GM23338 (cell line): ENCODE data around the gene MERTK. TPM values are rescaled to one million over a fixed set of nuclear protein-coding genes. Genes with fewer than 3 reads are reported as not detected.

ENCODE experiments used
- ATAC-seq: fragments of 200-7000 bp; cut with Tn5 transposase; 3 replicates; pipeline ENCODE4 v1.9.1; 2020
- DNase-seq: peaks from one replicate; pipeline ENCODE4 v3.0.0-alpha.2; 2015; ENCODE audit warnings: low spot score
- H2AFZ ChIP-seq: fragments of 200-600 bp; sonication (generic); 2 replicates; pipeline ENCODE4 v1.8.0; 2016; ENCODE audit warnings: antibody characterized with exemption, mild to moderate bottlenecking, moderate library complexity
- H3F3A ChIP-seq: fragments of 200-600 bp; sonication (generic); replicated peaks from 2 replicates; pipeline ENCODE4 v1.8.0; 2017; ENCODE audit warnings: antibody characterized with exemption, mixed run types, low read depth
- H3K27ac ChIP-seq: fragments of 200-600 bp; sonication (generic); 2 replicates; pipeline ENCODE4 v1.6.1; 2016; ENCODE audit warnings: low read depth
- H3K27me3 ChIP-seq: fragments of 200-600 bp; sonication (generic); 2 replicates; pipeline ENCODE4 v1.8.0; 2016; ENCODE audit warnings: mild to moderate bottlenecking, mixed run types, moderate library complexity; ENCODE audit not compliant: insufficient read depth
- H3K36me3 ChIP-seq: fragments of 200-600 bp; sonication (generic); 2 replicates; pipeline ENCODE4 v1.8.0; 2016; ENCODE audit warnings: mild to moderate bottlenecking; ENCODE audit not compliant: insufficient read depth
- H3K4me1 ChIP-seq: fragments of 200-600 bp; sonication (generic); 2 replicates; pipeline ENCODE4 v1.8.0; 2016; ENCODE audit warnings: mild to moderate bottlenecking, moderate library complexity; ENCODE audit not compliant: insufficient read depth
- H3K4me2 ChIP-seq: fragments of 200-600 bp; sonication (generic); 2 replicates; pipeline ENCODE4 v1.7.1; 2017; ENCODE audit warnings: mixed run types
- H3K4me3 ChIP-seq: fragments of 200-600 bp; sonication (generic); 2 replicates; pipeline ENCODE4 v1.6.1; 2016; ENCODE audit warnings: mixed run types
- H3K79me2 ChIP-seq: fragments of 200-600 bp; sonication (generic); replicated peaks from 2 replicates; pipeline ENCODE4 v1.8.0; 2017; ENCODE audit warnings: mild to moderate bottlenecking; ENCODE audit not compliant: insufficient read depth
- H3K9me2 ChIP-seq: fragments of 200-600 bp; sonication (generic); 2 replicates; pipeline ENCODE4 v1.8.0; 2017; ENCODE audit not compliant: insufficient read depth
- H4K20me1 ChIP-seq: fragments of 200-600 bp; sonication (generic); replicated peaks from 2 replicates; pipeline ENCODE4 v1.8.0; 2017; ENCODE audit warnings: mild to moderate bottlenecking; ENCODE audit not compliant: insufficient read depth
- H3K27ac Mint-ChIP-seq: 2 replicates; pipeline ENCODE4 v1.8.0; 2020; ENCODE audit warnings: inconsistent platforms, mild to moderate bottlenecking, moderate library complexity, mixed read lengths
- H3K27me3 Mint-ChIP-seq: 3 replicates; pipeline ENCODE4 v1.8.0; 2022; ENCODE audit warnings: low read depth, mild to moderate bottlenecking, moderate library complexity, mixed read lengths, inconsistent platforms; ENCODE audit not compliant: insufficient read depth, poor library complexity
- H3K36me3 Mint-ChIP-seq: 3 replicates; pipeline ENCODE4 v1.8.0; 2021; ENCODE audit warnings: low read depth, mild to moderate bottlenecking, inconsistent platforms, moderate library complexity, mixed read lengths
- H3K4me1 Mint-ChIP-seq: 3 replicates; pipeline ENCODE4 v1.8.0; 2020; ENCODE audit warnings: mild to moderate bottlenecking, inconsistent platforms, mixed read lengths
- H3K4me3 Mint-ChIP-seq: 3 replicates; pipeline ENCODE4 v1.8.0; 2021; ENCODE audit warnings: moderate library complexity, mild to moderate bottlenecking, inconsistent platforms, mixed read lengths
- H3K9me3 Mint-ChIP-seq: 3 replicates; pipeline ENCODE4 v1.8.0; 2020; ENCODE audit warnings: moderate library complexity, mild to moderate bottlenecking, inconsistent platforms, mixed read lengths
- CREB1 ChIP-seq: fragments of 250-450 bp; sonication (Bioruptor Pico); IDR thresholded peaks from 2 replicates; pipeline ENCODE4 v1.5.0; 2020; ENCODE audit warnings: low read depth, mild to moderate bottlenecking, moderate library complexity
- ETS1 ChIP-seq: IDR thresholded peaks from 2 replicates; pipeline ENCODE4 v1.6.1; 2016; ENCODE audit warnings: antibody characterized with exemption
- EZH2 ChIP-seq: fragments of 200-600 bp; sonication (generic); IDR thresholded peaks from one replicate; pipeline ENCODE4 v1.8.0; 2017; ENCODE audit warnings: antibody characterized with exemption, mild to moderate bottlenecking, low read depth; ENCODE audit not compliant: unreplicated experiment
- EZH2phosphoT487 ChIP-seq: fragments of 200-600 bp; sonication (generic); IDR thresholded peaks from one replicate; pipeline ENCODE4 v1.8.1; 2018; ENCODE audit warnings: antibody characterized with exemption; ENCODE audit not compliant: unreplicated experiment
- JUNB ChIP-seq: IDR thresholded peaks from one replicate; pipeline ENCODE4 v1.6.1; 2016; ENCODE audit warnings: antibody characterized with exemption; ENCODE audit not compliant: unreplicated experiment
- POLR2AphosphoS5 ChIP-seq: IDR thresholded peaks from 2 replicates; pipeline ENCODE4 v1.6.1; 2016; ENCODE audit warnings: antibody characterized with exemption, low read depth
- REST ChIP-seq: IDR thresholded peaks from one replicate; pipeline ENCODE4 v1.6.1; 2018; ENCODE audit warnings: antibody characterized with exemption; ENCODE audit not compliant: unreplicated experiment
- STAT1 ChIP-seq: IDR thresholded peaks from one replicate; pipeline ENCODE4 v1.6.1; 2016; ENCODE audit warnings: antibody characterized with exemption; ENCODE audit not compliant: unreplicated experiment
- ZNF462 ChIP-seq: fragments of 250-450 bp; sonication (Bioruptor Pico); IDR thresholded peaks from 2 replicates; pipeline ENCODE4 v1.5.0; 2020; ENCODE audit warnings: mild to moderate bottlenecking, moderate library complexity
- polyA plus RNA-seq: library from polyadenylated mRNA; unstranded; fragments of >200 nt; fragmentation: Nextera tagmentation; extraction: Ambion mirVana; gene quantifications from 2 replicates; pipeline ENCODE4 v1.2.1, GENCODE V29; 2016
- total RNA-seq: library from RNA; depleted of rRNA; stranded (reverse); fragments of >200 nt; shearing (Covaris generic); gene quantifications from 2 replicates; pipeline ENCODE4 v1.2.3, GENCODE V29; 2014

MERTK gene
- total and polyA plus RNA-seq, 2 experiments from 2014 or later, result 3.0 to 9.0 TPM

- TF ChIP-seq STAT1 (no peak), ZNF462 (CRISPR knock-in tag) (no peak), JUNB (no peak), REST (no peak), POLR2AphosphoS5 (no peak), CREB1 (no peak), EZH2phosphoT487 (no peak), EZH2 (no peak), ETS1 (no peak)
- Histone ChIP-seq H3F3A (no peaks in the 10 kb centered on the region), H3K36me3 (no peaks in the 10 kb centered on the region), H3K4me3 (no peak overlapping the region), H4K20me1 (peaks cover 4% of the 10 kb centered on the region; the same call in 1 of the 2 replicates), H3K4me1 (no peaks in the 10 kb centered on the region), H3K9me2 (no peaks in the 10 kb centered on the region), H3K27me3 (no peaks in the 10 kb centered on the region), H3K79me2 (no peaks in the 10 kb centered on the region), H3K27ac (no peak overlapping the region), H2AFZ (no peak overlapping the region), H3K4me2 (no peak overlapping the region)
- Mint-ChIP-seq H3K4me1 (peaks cover 30% of the 10 kb centered on the region), H3K36me3 (peaks cover 12% of the 10 kb centered on the region; the same call in 2 of the 3 replicates), H3K4me3 (no peak overlapping the region), H3K9me3 (no peaks in the 10 kb centered on the region), H3K27ac (no peak overlapping the region), H3K27me3 (peaks cover 6% of the 10 kb centered on the region)
- DNase-seq, result no peak
- ATAC-seq, result no peak
These were observed 46.3 kb downstream of the MERTK start for GRCh38 chr2:111944531-111945210.
